HEK293 (cell line): ENCODE data around the gene RAB11A.

ENCODE experiments used
- KLF10 ChIP-seq: fragments of 450-650 bp; IDR thresholded peaks from 2 replicates; pipeline ENCODE4 v1.5.1; 2018; ENCODE audit warnings: missing biosample characterization, mild to moderate bottlenecking, missing genetic modification characterization
- MEIS1 ChIP-seq: sonication (generic); formaldehyde crosslinking; IDR thresholded peaks from 2 replicates; pipeline ENCODE4 v1.8.1; 2022; ENCODE audit warnings: missing genetic modification reagents, mild to moderate bottlenecking, borderline replicate concordance
- MZF1 ChIP-seq: fragments of 450-650 bp; formaldehyde crosslinking; IDR thresholded peaks from 2 replicates; pipeline ENCODE4 v1.5.1; 2017; ENCODE audit warnings: missing biosample characterization, missing genetic modification characterization, borderline replicate concordance
- PRDM4 ChIP-seq: fragments of 450-650 bp; formaldehyde crosslinking; IDR thresholded peaks from 2 replicates; pipeline ENCODE4 v1.5.1; 2017; ENCODE audit warnings: missing biosample characterization, missing genetic modification characterization
- SETDB1 ChIP-seq: IDR thresholded peaks from one replicate; pipeline ENCODE4 v1.6.1; 2017; ENCODE audit warnings: mild to moderate bottlenecking, low read length, moderate library complexity, mixed read lengths; ENCODE audit not compliant: insufficient read length
- ZFP3 ChIP-seq: fragments of 450-650 bp; formaldehyde crosslinking; IDR thresholded peaks from 2 replicates; pipeline ENCODE4 v1.5.1; 2016; ENCODE audit warnings: low read depth, missing biosample characterization, missing genetic modification characterization
- ZNF132 ChIP-seq: fragments of 450-650 bp; formaldehyde crosslinking; IDR thresholded peaks from 2 replicates; pipeline ENCODE4 v1.5.1; 2017; ENCODE audit warnings: missing biosample characterization, missing genetic modification characterization, borderline replicate concordance
- ZNF138 ChIP-seq: fragments of 450-650 bp; formaldehyde crosslinking; IDR thresholded peaks from 2 replicates; pipeline ENCODE4 v1.5.1; 2016; ENCODE audit warnings: missing biosample characterization, missing genetic modification characterization, borderline replicate concordance
- ZNF140 ChIP-seq: fragments of 450-650 bp; formaldehyde crosslinking; IDR thresholded peaks from 2 replicates; pipeline ENCODE4 v1.5.1; 2016; ENCODE audit warnings: missing biosample characterization, missing genetic modification characterization
- ZNF16 ChIP-seq: fragments of 450-650 bp; formaldehyde crosslinking; IDR thresholded peaks from 2 replicates; pipeline ENCODE4 v1.5.1; 2016; ENCODE audit warnings: low read depth, missing biosample characterization, missing genetic modification characterization
- ZNF221 ChIP-seq: fragments of 450-650 bp; formaldehyde crosslinking; IDR thresholded peaks from 2 replicates; pipeline ENCODE4 v1.5.1; 2017; ENCODE audit warnings: missing biosample characterization, missing genetic modification characterization, borderline replicate concordance
- ZNF24 ChIP-seq: fragments of 450-650 bp; formaldehyde crosslinking; IDR thresholded peaks from 2 replicates; pipeline ENCODE4 v1.5.1; 2016; ENCODE audit warnings: missing biosample characterization, missing genetic modification characterization
- ZNF280C ChIP-seq: fragments of 450-650 bp; formaldehyde crosslinking; IDR thresholded peaks from 2 replicates; pipeline ENCODE4 v1.5.1; 2016; ENCODE audit warnings: missing biosample characterization, missing genetic modification characterization
- ZNF292 ChIP-seq: fragments of 450-650 bp; formaldehyde crosslinking; IDR thresholded peaks from 2 replicates; pipeline ENCODE4 v1.5.1; 2016; ENCODE audit warnings: low read depth, missing biosample characterization, missing genetic modification characterization, borderline replicate concordance
- ZNF341 ChIP-seq: fragments of 450-650 bp; formaldehyde crosslinking; IDR thresholded peaks from 2 replicates; pipeline ENCODE4; 2016; ENCODE audit warnings: low read depth, missing biosample characterization, missing genetic modification characterization
- ZNF354C ChIP-seq: fragments of 450-650 bp; formaldehyde crosslinking; IDR thresholded peaks from 2 replicates; pipeline ENCODE4 v1.5.1; 2016; ENCODE audit warnings: missing biosample characterization, missing genetic modification characterization, low read depth, borderline replicate concordance
- ZNF394 ChIP-seq: fragments of 450-650 bp; formaldehyde crosslinking; IDR thresholded peaks from 2 replicates; pipeline ENCODE4 v1.5.1; 2016; ENCODE audit warnings: missing biosample characterization, missing genetic modification characterization, mild to moderate bottlenecking, moderate library complexity, borderline replicate concordance
- ZNF398 ChIP-seq: fragments of 450-650 bp; formaldehyde crosslinking; IDR thresholded peaks from 2 replicates; pipeline ENCODE4 v1.5.1; 2017; ENCODE audit warnings: missing biosample characterization, missing genetic modification characterization
- ZNF449 ChIP-seq: fragments of 450-650 bp; formaldehyde crosslinking; IDR thresholded peaks from 2 replicates; pipeline ENCODE4 v1.5.1; 2017; ENCODE audit warnings: missing biosample characterization, mild to moderate bottlenecking, missing genetic modification characterization, moderate library complexity
- ZNF473 ChIP-seq: fragments of 450-650 bp; formaldehyde crosslinking; IDR thresholded peaks from 2 replicates; pipeline ENCODE4 v1.5.1; 2017; ENCODE audit warnings: missing biosample characterization, missing genetic modification characterization
- ZNF48 ChIP-seq: fragments of 450-650 bp; formaldehyde crosslinking; IDR thresholded peaks from 2 replicates; pipeline ENCODE4 v1.5.1; 2016; ENCODE audit warnings: missing biosample characterization, missing genetic modification characterization
- ZNF626 ChIP-seq: fragments of 450-650 bp; sonication (Bioruptor Pico); formaldehyde crosslinking; IDR thresholded peaks from 2 replicates; pipeline ENCODE4 v1.5.1; 2018; ENCODE audit warnings: missing biosample characterization, missing genetic modification characterization, inconsistent platforms
- ZNF629 ChIP-seq: fragments of 450-650 bp; formaldehyde crosslinking; IDR thresholded peaks from 2 replicates; pipeline ENCODE4 v1.5.1; 2017; ENCODE audit warnings: missing biosample characterization, missing genetic modification characterization
- ZNF701 ChIP-seq: fragments of 450-650 bp; formaldehyde crosslinking; IDR thresholded peaks from 2 replicates; pipeline ENCODE4 v1.5.1; 2016; ENCODE audit warnings: missing biosample characterization, missing genetic modification characterization
- ZNF776 ChIP-seq: fragments of 450-650 bp; formaldehyde crosslinking; IDR thresholded peaks from 2 replicates; pipeline ENCODE4 v1.5.0; 2017; ENCODE audit warnings: missing biosample characterization, missing genetic modification characterization, borderline replicate concordance
- ZNF785 ChIP-seq: fragments of 450-650 bp; formaldehyde crosslinking; IDR thresholded peaks from 2 replicates; pipeline ENCODE4 v1.5.1; 2016; ENCODE audit warnings: missing biosample characterization, missing genetic modification characterization
- ZNF791 ChIP-seq: fragments of 450-650 bp; formaldehyde crosslinking; IDR thresholded peaks from 2 replicates; pipeline ENCODE4 v1.5.1; 2016; ENCODE audit warnings: missing biosample characterization, missing genetic modification characterization
- ZSCAN23 ChIP-seq: fragments of 450-650 bp; formaldehyde crosslinking; IDR thresholded peaks from 2 replicates; pipeline ENCODE4 v1.5.1; 2016; ENCODE audit warnings: missing biosample characterization, missing genetic modification characterization
- ZSCAN5A ChIP-seq: fragments of 450-650 bp; formaldehyde crosslinking; IDR thresholded peaks from 2 replicates; pipeline ENCODE4 v1.5.1; 2016; ENCODE audit warnings: missing biosample characterization, missing genetic modification characterization
- ZXDB ChIP-seq: fragments of 450-650 bp; formaldehyde crosslinking; IDR thresholded peaks from 2 replicates; pipeline ENCODE4 v1.5.1; 2016; ENCODE audit warnings: missing biosample characterization, missing genetic modification characterization

The RAB11A gene

GRCh38 chr15:65832549-65833364, 36.5 kb upstream of the RAB11A start (continued):
- TF ChIP-seq ZNF776 (tag by site-specific recombination) (no peak), ZNF292 (tag by site-specific recombination) (no peak), ZNF138 (tag by site-specific recombination) (no peak), ZNF785 (tag by site-specific recombination) (no peak), ZNF791 (tag by site-specific recombination) (no peak), ZNF629 (tag by site-specific recombination) (peak; percentile 99), ZNF449 (tag by site-specific recombination) (peak; percentile 83; the same call in 1 of the 2 replicates), ZSCAN5A (tag by site-specific recombination) (no peak), ZFP3 (tag by site-specific recombination) (0 out of 2 replicates have a peak, but pooled peaks have one; percentile 1), PRDM4 (tag by site-specific recombination) (peak; percentile 86), ZNF354C (tag by site-specific recombination) (no peak), MZF1 (tag by site-specific recombination) (peak; percentile 98), ZNF132 (no peak), ZNF221 (no peak), ZNF48 (tag by site-specific recombination) (no peak), MEIS1 (CRISPR knock-in tag) (no peak), ZNF140 (tag by site-specific recombination) (peak; percentile 46; the same call in 1 of the 2 replicates), ZNF626 (0 out of 2 replicates have a peak, but pooled peaks have one; percentile 71), SETDB1 (no peak), KLF10 (peak; percentile 98), ZNF16 (tag by site-specific recombination) (no peak), ZNF473 (no peak), ZNF398 (tag by site-specific recombination) (no peak), ZXDB (tag by site-specific recombination) (peak; percentile 100), ZNF394 (tag by site-specific recombination) (peak; percentile 99), ZNF280C (tag by site-specific recombination) (no peak), ZNF701 (tag by site-specific recombination) (no peak), ZNF341 (tag by site-specific recombination) (peak; percentile 74), ZNF24 (peak; percentile 99), ZSCAN23 (tag by site-specific recombination) (0 out of 2 replicates have a peak, but pooled peaks have one; percentile 76)
